ENCODE results near the gene DXO. TPM values are rescaled to one million over a fixed set of nuclear protein-coding genes. Genes with fewer than 3 reads are reported as not detected.
"Not testable (repeated sequence)": the region's sequence is repeated elsewhere in the genome, so short reads cannot be mapped to it uniquely, and the experiment has no call there.

The DXO gene
- 10 to 100 TPM; 43.7 to 59.1 TPM for total RNA-seq
- 96.6 TPM for polyA plus RNA-seq (ENCODE audit: insufficient read depth, low read depth, low replicate concordance)
- long read RNA-seq, donor 1, transcript DXO-201 (7 exons, 1,628 nt), result major isoform, 5 of 7 reads
- long read RNA-seq, donor 1, partial matches to known transcripts, result 0 of 7 reads
- long read RNA-seq, donor 1, other reads (novel, unspliced or antisense), result 0 of 7 reads
- long read RNA-seq, donor 2, partial matches to known transcripts, result 0 of 5 reads
- long read RNA-seq, donor 2, other reads (novel, unspliced or antisense), result 0 of 5 reads

GRCh38 chr6:31971993-31972708, at the start of gene DXO:
Gene DXO (minus strand): TSS chr6:31972138. CDS start chr6:31971675, 463 bp downstream.
- TF ChIP-seq CTCF (IDR thresholded peaks at IDR 0.05) (peak in 1 of 3 experiments; percentile 14), POLR2A (IDR thresholded peaks at IDR 0.05) (no peak)
- 0 to 1% methylated on average over 23 to 61 of the region's 62 CpGs for WGBS, 2 donors
- peak; percentile 97 for DNase-seq
- no peaks in the 10 kb centered on the region for H3K27me3 ChIP-seq
- H3K27ac ChIP-seq, result peak within 1 kb of the TSS; percentile 91 to 98
- H3K36me3 ChIP-seq (ENCODE audit: low read depth, missing control alignments), result no peaks in the 10 kb centered on the region
- intact Hi-C loops (cut with DNase I; ENCODE audit: low total_unique reads), result no loop called here
- H3K4me3 ChIP-seq, result peak within 1 kb of the TSS; percentile 77 to 82
- no peaks in the 10 kb centered on the region for H3K9me3 ChIP-seq
- peaks cover 19% of the 10 kb centered on the region for H3K4me1 ChIP-seq

DNA sequence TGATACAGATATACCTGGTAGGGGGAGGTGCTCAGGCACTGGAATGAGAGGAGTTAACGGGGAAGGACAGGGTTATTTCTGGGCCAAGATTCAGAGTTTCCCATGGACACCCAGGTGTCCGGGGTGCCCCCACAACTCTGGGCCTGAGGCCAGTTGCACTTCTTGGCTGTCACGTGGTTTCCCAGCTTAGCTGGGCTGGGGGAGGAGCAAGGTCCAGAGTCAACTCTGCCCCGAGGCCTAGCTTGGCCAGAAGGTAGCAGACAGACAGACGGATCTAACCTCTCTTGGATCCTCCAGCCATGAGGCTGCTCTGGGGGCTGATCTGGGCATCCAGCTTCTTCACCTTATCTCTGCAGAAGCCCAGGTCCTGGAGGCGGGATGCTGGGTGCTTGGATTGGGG, 42.6 kb upstream of the DXO start, which contains the start of gene C4B:
Gene C4B, plus strand, starts transcription at position 249 of the 400 bp plus-strand sequence. Its CDS starts 51 bp downstream, at position 300.
- H3K27me3 ChIP-seq, result not testable (repeated sequence)

DNA sequence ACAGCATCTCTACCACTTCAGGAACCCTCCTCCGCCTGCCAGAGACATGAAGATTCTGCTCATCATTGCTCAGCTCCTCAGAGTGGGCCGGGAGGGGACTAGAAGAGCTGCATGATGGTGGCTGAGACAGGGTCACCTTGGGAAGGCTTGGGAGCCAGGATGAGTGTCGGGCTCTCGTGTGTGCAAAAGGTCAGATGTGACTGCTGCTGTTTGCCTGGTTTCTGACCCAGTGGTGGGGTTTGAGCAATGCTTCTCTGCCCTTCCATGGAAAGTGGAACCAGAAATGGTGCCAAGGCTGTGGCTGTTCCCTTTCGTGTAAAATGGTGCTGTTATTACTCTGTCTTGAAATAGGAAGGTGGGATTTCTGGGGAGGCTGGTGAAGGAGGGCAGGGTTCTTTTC, 41.8 kb upstream of the DXO start:
- H3K9me3 ChIP-seq; H3K27me3 ChIP-seq; DNase-seq; H3K27ac ChIP-seq; H3K4me1 ChIP-seq; H3K36me3 ChIP-seq (ENCODE audit: low read depth, missing control alignments); H3K4me3 ChIP-seq; intact Hi-C loops (cut with DNase I; ENCODE audit: low total_unique reads): not testable (repeated sequence)
- no CpG with 5 or more reads among the region's 5 CpGs for WGBS, 2 donors

More for the DNA sequence above, 42.6 kb upstream of the DXO start, which contains the start of gene C4B:
- H3K27ac ChIP-seq; H3K36me3 ChIP-seq (ENCODE audit: low read depth, missing control alignments); DNase-seq; intact Hi-C loops (cut with DNase I; ENCODE audit: low total_unique reads); H3K9me3 ChIP-seq; H3K4me1 ChIP-seq; H3K4me3 ChIP-seq: not testable (repeated sequence)
- no CpG with 5 or more reads among the region's 6 CpGs for WGBS, 2 donors

DNA sequence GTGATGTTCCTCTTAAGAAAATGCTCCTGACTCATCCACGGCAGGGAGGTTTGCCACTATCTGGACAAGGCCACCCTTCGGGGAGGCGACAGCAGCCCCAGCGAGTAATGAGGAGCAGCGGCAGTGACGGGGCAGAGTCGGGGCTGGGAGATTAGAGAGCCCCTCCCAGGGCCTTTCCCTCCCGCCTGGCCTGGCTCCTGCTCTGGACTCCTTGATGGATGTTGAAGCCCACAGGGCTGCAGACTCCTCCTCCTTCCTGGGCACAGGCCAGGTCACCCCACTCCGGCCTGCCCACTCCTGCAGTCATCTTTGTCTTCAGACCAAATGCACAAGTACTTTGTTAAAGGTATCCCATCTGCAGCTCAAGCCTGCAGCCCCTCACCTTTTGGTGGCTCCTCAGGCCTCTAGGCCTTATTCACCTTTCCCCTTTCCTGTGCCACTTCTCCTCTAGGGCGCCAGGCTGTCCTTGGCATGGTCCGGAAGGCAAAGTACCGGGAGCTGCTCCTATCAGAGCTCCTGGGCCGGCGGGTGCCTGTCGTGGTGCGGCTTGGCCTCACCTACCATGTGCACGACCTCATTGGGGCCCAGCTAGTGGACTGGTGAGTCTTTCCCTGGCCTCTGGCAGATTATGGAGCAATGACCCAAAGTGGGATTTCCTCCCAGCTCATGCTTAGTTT, 41.1 kb upstream of the DXO start:
- H3K9me3 ChIP-seq; H3K36me3 ChIP-seq (ENCODE audit: low read depth, missing control alignments); H3K4me1 ChIP-seq; H3K4me3 ChIP-seq; H3K27me3 ChIP-seq; intact Hi-C loops (cut with DNase I; ENCODE audit: low total_unique reads); H3K27ac ChIP-seq; DNase-seq: not testable (repeated sequence)
- 77 to 81% methylated on average over 2 to 16 of the region's 17 CpGs for WGBS, 2 donors

- H3K27me3 ChIP-seq; H3K4me1 ChIP-seq; H3K36me3 ChIP-seq (ENCODE audit: low read depth, missing control alignments); DNase-seq; intact Hi-C loops (cut with DNase I; ENCODE audit: low total_unique reads); H3K4me3 ChIP-seq; H3K9me3 ChIP-seq; H3K27ac ChIP-seq: not testable (repeated sequence)
- WGBS, 2 donors, result 60% methylated on average over 17 of the region's 27 CpGs; no CpG with 5 or more reads in 1 of the 2 donors
These were observed 39.1 kb upstream of the DXO start for GRCh38 chr6:32010856-32011530.

DNA sequence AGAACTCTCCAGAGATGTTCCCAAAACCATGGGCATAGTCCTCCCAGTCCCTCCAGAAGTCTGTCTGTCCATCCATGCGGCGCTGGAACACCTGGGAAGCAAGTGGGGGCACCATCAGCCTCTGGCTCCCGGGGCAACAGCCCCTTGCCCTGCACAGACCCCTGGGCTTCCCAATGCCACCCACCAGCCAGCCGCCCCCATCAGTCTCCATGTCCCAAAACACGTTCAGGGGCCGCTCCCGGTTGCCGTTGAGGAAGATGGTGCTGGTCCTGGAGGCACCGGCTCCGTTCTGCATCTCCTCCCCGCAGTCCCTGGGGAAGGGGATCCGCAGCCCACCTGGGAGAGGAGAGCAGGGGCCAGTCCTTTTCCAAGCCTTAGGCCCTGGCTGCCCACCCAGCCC, 37.6 kb upstream of the DXO start:
- H3K27ac ChIP-seq; H3K36me3 ChIP-seq (ENCODE audit: low read depth, missing control alignments); H3K4me3 ChIP-seq; DNase-seq; H3K4me1 ChIP-seq; intact Hi-C loops (cut with DNase I; ENCODE audit: low total_unique reads); H3K9me3 ChIP-seq; H3K27me3 ChIP-seq: not testable (repeated sequence)
- 82% methylated on average over 10 of the region's 12 CpGs; no CpG with 5 or more reads in 1 of the 2 donors for WGBS, 2 donors

GRCh38 chr6:32008616-32009015, 36.7 kb upstream of the DXO start:
- WGBS, 2 donors, result 78% methylated on average over 9 of the region's 12 CpGs; no CpG with 5 or more reads in 1 of the 2 donors
- intact Hi-C loops (cut with DNase I; ENCODE audit: low total_unique reads); H3K27ac ChIP-seq; H3K27me3 ChIP-seq; H3K9me3 ChIP-seq; H3K4me3 ChIP-seq; H3K36me3 ChIP-seq (ENCODE audit: low read depth, missing control alignments); DNase-seq; H3K4me1 ChIP-seq: not testable (repeated sequence)

DNA sequence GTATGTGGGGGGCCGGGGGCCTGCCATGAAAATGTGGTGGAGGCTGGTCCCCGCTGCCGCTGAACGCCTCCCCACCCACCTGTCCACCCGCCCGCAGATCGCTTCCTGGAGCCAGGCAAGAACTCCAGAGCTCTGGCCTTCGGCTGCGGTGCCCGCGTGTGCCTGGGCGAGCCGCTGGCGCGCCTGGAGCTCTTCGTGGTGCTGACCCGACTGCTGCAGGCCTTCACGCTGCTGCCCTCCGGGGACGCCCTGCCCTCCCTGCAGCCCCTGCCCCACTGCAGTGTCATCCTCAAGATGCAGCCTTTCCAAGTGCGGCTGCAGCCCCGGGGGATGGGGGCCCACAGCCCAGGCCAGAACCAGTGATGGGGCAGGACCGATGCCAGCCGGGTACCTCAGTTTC, 36.1 kb upstream of the DXO start:
- DNase-seq; H3K4me3 ChIP-seq; H3K27me3 ChIP-seq; H3K9me3 ChIP-seq; H3K4me1 ChIP-seq; H3K27ac ChIP-seq; H3K36me3 ChIP-seq (ENCODE audit: low read depth, missing control alignments); intact Hi-C loops (cut with DNase I; ENCODE audit: low total_unique reads): not testable (repeated sequence)
- no CpG with 5 or more reads among the region's 24 CpGs for WGBS, 2 donors

DNA sequence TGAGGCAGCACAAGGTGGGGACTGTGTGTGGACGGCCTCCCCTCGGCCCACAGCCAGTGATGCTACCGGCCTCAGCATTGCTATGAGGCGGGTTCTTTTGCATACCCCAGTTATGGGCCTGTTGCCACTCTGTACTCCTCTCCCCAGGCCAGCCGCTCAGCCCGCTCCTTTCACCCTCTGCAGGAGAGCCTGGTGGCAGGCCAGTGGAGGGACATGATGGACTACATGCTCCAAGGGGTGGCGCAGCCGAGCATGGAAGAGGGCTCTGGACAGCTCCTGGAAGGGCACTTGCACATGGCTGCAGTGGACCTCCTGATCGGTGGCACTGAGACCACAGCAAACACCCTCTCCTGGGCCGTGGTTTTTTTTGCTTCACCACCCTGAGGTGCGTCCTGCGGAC, 35.1 kb upstream of the DXO start:
- H3K4me3 ChIP-seq; H3K27me3 ChIP-seq; intact Hi-C loops (cut with DNase I; ENCODE audit: low total_unique reads); H3K4me1 ChIP-seq; H3K27ac ChIP-seq; H3K36me3 ChIP-seq (ENCODE audit: low read depth, missing control alignments); DNase-seq; H3K9me3 ChIP-seq: not testable (repeated sequence)
- WGBS, 2 donors, result 82 to 100% methylated on average over 1 to 10 of the region's 12 CpGs

- H3K27ac ChIP-seq; H3K4me1 ChIP-seq; DNase-seq; H3K36me3 ChIP-seq (ENCODE audit: low read depth, missing control alignments); intact Hi-C loops (cut with DNase I; ENCODE audit: low total_unique reads); H3K27me3 ChIP-seq; H3K4me3 ChIP-seq; H3K9me3 ChIP-seq: not testable (repeated sequence)
- WGBS, 2 donors, result 94 to 100% methylated on average over 3 to 8 of the region's 8 CpGs
These were observed 34.1 kb upstream of the DXO start for GRCh38 chr6:32005991-32006529.
